ENCODE data around the gene HOXC9. TPM values are rescaled to one million over a fixed set of nuclear protein-coding genes. Genes with fewer than 3 reads are reported as not detected.
A peak's percentile ranks its signal among the peaks of the same experiment; 100 is the strongest.

The HOXC9 gene
- total RNA-seq, 6 experiments from 2014 or later = not detected

- H3K27me3 ChIP-seq = peaks cover 9 to 62% of the 10 kb centered on the region in 2 donors
- peak in 1 of 3 donors; percentile 16 for DNase-seq
- no peak overlapping the region for H3K27ac ChIP-seq
These were observed 24.2 kb downstream of the HOXC9 start for GRCh38 chr12:54024127-54024526.

DNA sequence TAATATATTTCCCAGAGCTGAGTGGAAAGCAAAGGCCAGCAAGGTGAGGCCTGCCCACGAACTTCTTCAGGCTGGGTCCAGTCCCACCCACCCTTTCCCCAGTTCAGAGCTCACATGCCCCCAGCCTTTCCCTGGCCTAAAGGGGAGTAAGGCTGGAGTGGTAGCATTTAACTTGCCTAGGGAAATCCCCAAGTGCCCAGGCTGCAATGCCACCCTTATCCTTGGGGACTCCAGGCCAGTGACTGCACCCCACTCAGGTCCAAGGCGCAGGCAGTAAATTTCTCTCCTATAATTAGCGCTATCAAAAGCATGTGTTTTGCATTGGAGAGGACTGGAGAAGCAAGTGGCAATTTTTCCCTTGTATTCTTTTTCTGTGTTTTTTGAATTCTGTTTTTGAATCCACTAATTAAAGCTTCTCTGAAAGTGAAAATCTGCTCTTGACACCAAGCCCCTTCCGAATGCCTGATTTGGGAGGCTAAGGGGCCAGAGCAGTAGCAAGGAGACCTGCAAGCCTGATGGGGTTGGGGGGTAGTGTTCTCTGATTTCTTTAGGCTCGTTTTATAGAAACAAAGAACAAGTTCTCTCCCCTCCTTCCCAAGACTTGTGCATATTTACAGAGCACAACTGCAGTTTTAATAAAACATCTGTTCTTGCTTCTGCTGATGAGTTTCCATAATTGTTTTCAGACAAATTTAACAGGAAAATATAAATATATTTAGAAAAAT lies 24.8 kb downstream of the HOXC9 start:
- Histone ChIP-seq H3K36me3 (no peaks in the 10 kb centered on the region), H3K4me1 (no peaks in the 10 kb centered on the region), H3K27ac (no peak overlapping the region), H3K4me3 (no peak overlapping the region), H3K27me3 (peaks cover 9 to 57% of the 10 kb centered on the region in 2 donors), H3K9me3 (no peaks in the 10 kb centered on the region)
- no peak for TF ChIP-seq CTCF (IDR thresholded peaks at IDR 0.05)
- no peak for TF ChIP-seq POLR2A (IDR thresholded peaks at IDR 0.05)
- 30% methylated on average over 5 of the region's 5 CpGs for WGBS (ENCODE audit: insufficient coverage, low coverage, low lambda C conversion rate, missing lambda C conversion rate)
- peak in 1 of 3 donors; percentile 13 for DNase-seq
- ATAC-seq = no peak
- intact Hi-C loops (cut with DNase I) = no loop called here

More at GRCh38 chr12:54024127-54024526, 24.2 kb downstream of the HOXC9 start:
- Histone ChIP-seq H3K4me3 (no peak overlapping the region), H3K36me3 (no peaks in the 10 kb centered on the region), H3K4me1 (no peaks in the 10 kb centered on the region), H3K9me3 (no peaks in the 10 kb centered on the region)
- TF ChIP-seq POLR2A (IDR thresholded peaks at IDR 0.05) (no peak), CTCF (IDR thresholded peaks at IDR 0.05) (no peak)
- intact Hi-C loops (cut with DNase I) = no loop called here
- ATAC-seq = no peak
- 8% methylated on average over 16 of the region's 17 CpGs for WGBS (ENCODE audit: insufficient coverage, low coverage, low lambda C conversion rate, missing lambda C conversion rate)

GRCh38 chr12:54025499-54026405 lies 25.8 kb downstream of the HOXC9 start:
- no peaks in the 10 kb centered on the region for H3K9me3 ChIP-seq
- H3K4me1 ChIP-seq = no peaks in the 10 kb centered on the region
- H3K4me3 ChIP-seq = no peak overlapping the region
- no peak for ATAC-seq
- DNase-seq = no peak
- WGBS (ENCODE audit: insufficient coverage, low coverage, low lambda C conversion rate, missing lambda C conversion rate) = 9% methylated on average over 7 of the region's 7 CpGs
- no peak overlapping the region for H3K27ac ChIP-seq
- H3K27me3 ChIP-seq = peaks cover 9 to 64% of the 10 kb centered on the region in 2 donors
- TF ChIP-seq POLR2A (IDR thresholded peaks at IDR 0.05) (no peak), CTCF (IDR thresholded peaks at IDR 0.05) (no peak)
- intact Hi-C loops (cut with DNase I) = no loop called here
- no peaks in the 10 kb centered on the region for H3K36me3 ChIP-seq

DNA sequence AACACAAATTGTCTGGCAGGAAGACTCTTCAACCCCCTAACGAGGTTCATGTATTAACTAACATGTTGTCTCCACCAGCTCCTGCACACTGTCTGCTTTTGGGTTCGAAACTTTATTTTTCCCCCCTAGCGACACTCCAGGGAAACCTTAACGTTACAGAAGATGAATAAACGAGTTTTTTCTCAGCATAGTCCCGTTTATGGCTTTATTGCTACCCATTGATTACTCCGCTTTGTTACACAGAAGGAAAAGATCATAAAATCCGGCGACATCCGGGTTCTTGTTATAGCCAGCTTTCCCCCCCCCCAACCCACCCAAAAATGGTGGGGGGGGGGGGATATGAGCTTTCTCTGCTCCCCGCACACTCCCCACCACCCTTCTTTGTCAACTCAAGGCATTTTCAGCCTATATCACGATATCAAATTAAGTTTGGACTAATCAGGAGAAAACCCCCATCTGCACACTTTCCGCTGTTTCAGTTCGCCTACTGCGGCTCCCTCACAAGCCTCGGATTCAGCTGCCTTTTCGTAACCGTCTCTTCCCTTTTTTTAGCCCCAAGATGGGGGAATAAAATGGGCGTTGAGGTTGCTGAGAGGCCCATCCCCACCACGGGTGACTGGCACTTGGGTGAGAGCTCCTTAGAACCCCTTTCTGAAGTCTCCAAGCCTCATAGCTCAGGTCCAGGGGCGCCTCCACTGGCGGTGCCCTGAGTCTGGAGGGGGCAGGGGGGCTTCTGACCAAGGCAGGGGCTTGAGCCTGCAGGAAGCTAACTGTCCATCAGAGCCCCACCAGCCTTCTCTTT lies 26.9 kb downstream of the HOXC9 start:
- peaks cover 11 to 64% of the 10 kb centered on the region in 2 donors for H3K27me3 ChIP-seq
- no peaks in the 10 kb centered on the region for H3K36me3 ChIP-seq
- no peaks in the 10 kb centered on the region for H3K9me3 ChIP-seq
- H3K4me1 ChIP-seq = no peaks in the 10 kb centered on the region
- DNase-seq = peak in 1 of 3 donors; percentile 18
- intact Hi-C loops (cut with DNase I) = no loop called here
- H3K4me3 ChIP-seq = no peak overlapping the region
- TF ChIP-seq POLR2A (IDR thresholded peaks at IDR 0.05) (no peak), CTCF (IDR thresholded peaks at IDR 0.05) (no peak)
- 8% methylated on average over 20 of the region's 22 CpGs for WGBS (ENCODE audit: insufficient coverage, low coverage, low lambda C conversion rate, missing lambda C conversion rate)
- H3K27ac ChIP-seq = no peak overlapping the region
- no peak for ATAC-seq
